ENCODE results near the gene PLCG2. TPM values are rescaled to one million over a fixed set of nuclear protein-coding genes. Genes with fewer than 3 reads are reported as not detected.
A peak's percentile ranks its signal among the peaks of the same experiment; 100 is the strongest.

Gene PLCG2
- total RNA-seq, 1 experiment from 2014 or later: 6.0 TPM

DNA sequence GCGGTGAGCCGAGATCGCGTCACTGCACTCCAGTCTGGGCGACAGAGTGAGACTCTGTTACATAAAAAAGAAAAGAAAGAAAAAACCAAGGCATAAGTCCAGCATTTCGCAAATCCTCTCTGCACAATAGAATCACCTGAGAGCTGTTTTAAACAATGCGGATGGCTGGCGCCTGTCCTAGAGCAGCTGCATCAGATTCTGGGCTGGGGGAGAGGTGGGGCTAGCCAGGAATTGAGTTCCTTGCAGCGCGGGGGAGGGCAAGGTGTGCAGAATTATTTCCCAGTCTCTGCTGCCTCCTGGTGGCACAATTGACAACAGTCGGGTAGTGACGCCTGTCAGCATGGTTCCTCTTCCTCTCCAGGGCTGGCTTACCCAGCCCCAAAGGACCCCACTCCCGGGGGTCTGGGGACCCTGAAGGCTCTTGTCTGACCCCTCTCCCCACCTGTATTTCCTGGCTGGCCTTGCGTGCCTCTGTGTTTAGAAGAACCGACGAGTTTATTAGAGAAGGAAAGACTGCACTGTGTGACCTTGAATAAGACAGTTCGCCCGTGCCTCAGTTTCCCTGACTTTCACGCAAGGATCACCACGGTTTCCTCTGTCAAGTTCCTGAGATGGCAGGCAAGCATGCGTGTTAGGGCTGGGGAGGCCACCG is 41.1 kb upstream of the PLCG2 start:
- Histone ChIP-seq H3K4me1 (ENCODE audit: insufficient read depth, low read length) (no peaks in the 10 kb centered on the region; the same call in 1 of the 2 replicates), H3K4ac (ENCODE audit: low read depth, low read length) (no peak overlapping the region), H2BK12ac (ENCODE audit: insufficient read length, low read depth, low read length) (no peak overlapping the region), H3K23me2 (ENCODE audit: insufficient read length, low read depth, low read length, poor library complexity, severe bottlenecking) (no peaks in the 10 kb centered on the region), H2BK120ac (ENCODE audit: low read depth, low read length, poor library complexity, severe bottlenecking) (no peak overlapping the region), H3K9me3 (ENCODE audit: control insufficient read depth, low read depth, low read length) (no peaks in the 10 kb centered on the region), H4K20me1 (ENCODE audit: control insufficient read depth, insufficient read depth, insufficient read length) (no peaks in the 10 kb centered on the region), H3K14ac (ENCODE audit: insufficient read depth, low read length) (no peak overlapping the region), H3K27ac (ENCODE audit: insufficient read length, low read depth, low read length) (no peak overlapping the region), H3K4me2 (ENCODE audit: insufficient read depth, insufficient read length, low read length) (no peak overlapping the region), H3K23ac (ENCODE audit: insufficient read length, low read depth, low read length) (no peak overlapping the region), H2AK5ac (ENCODE audit: insufficient read length, low read length) (no peak overlapping the region), H3K79me2 (ENCODE audit: insufficient read depth, low read length) (no peaks in the 10 kb centered on the region), H3K9ac (ENCODE audit: extremely low read depth, insufficient read length, low read length) (no peak overlapping the region), H3K56ac (ENCODE audit: insufficient read length, low read depth, low read length) (no peak overlapping the region), H2BK20ac (ENCODE audit: low read depth, low read length, poor library complexity, severe bottlenecking) (no peak overlapping the region), H3T11ph (ENCODE audit: low read length) (no peak overlapping the region), H4K91ac (ENCODE audit: insufficient read length, low read depth, low read length) (no peak overlapping the region), H2BK5ac (ENCODE audit: insufficient read length, low read length) (no peak overlapping the region), H3K27me3 (ENCODE audit: insufficient read depth, low read length) (no peaks in the 10 kb centered on the region), H4K5ac (ENCODE audit: insufficient read length, low read depth, low read length) (no peak overlapping the region), H3K79me1 (ENCODE audit: insufficient read depth, low read depth, low read length, poor library complexity, severe bottlenecking) (no peaks in the 10 kb centered on the region), H4K8ac (replicated peaks; ENCODE audit: insufficient read length, low read depth, low read length) (no peak overlapping the region), H3K18ac (ENCODE audit: insufficient read length, low read depth, low read length) (no peak overlapping the region), H2AFZ (ENCODE audit: low read length) (no peak overlapping the region), H2BK15ac (ENCODE audit: low read depth, low read length) (no peak overlapping the region)
- H3K27ac Mint-ChIP-seq: peak overlapping the region; percentile 63 to 81 (median 80); a peak in 3 of 7 replicates
- no peaks in the 10 kb centered on the region for H3K36me3 Mint-ChIP-seq (ENCODE audit: insufficient read depth in 1 of 3, low read depth in 3 of 3)
- peak; percentile 89 for DNase-seq
- no peaks in the 10 kb centered on the region for H3K9me3 Mint-ChIP-seq
- peak overlapping the region in 1 of 2 experiments; percentile 15; a peak in 1 of 5 replicates for H3K4me3 Mint-ChIP-seq
- TF ChIP-seq, protein P1, sequence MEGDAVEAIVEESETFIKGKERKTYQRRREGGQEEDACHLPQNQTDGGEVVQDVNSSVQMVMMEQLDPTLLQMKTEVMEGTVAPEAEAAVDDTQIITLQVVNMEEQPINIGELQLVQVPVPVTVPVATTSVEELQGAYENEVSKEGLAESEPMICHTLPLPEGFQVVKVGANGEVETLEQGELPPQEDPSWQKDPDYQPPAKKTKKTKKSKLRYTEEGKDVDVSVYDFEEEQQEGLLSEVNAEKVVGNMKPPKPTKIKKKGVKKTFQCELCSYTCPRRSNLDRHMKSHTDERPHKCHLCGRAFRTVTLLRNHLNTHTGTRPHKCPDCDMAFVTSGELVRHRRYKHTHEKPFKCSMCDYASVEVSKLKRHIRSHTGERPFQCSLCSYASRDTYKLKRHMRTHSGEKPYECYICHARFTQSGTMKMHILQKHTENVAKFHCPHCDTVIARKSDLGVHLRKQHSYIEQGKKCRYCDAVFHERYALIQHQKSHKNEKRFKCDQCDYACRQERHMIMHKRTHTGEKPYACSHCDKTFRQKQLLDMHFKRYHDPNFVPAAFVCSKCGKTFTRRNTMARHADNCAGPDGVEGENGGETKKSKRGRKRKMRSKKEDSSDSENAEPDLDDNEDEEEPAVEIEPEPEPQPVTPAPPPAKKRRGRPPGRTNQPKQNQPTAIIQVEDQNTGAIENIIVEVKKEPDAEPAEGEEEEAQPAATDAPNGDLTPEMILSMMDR (conservative IDR thresholded peaks at IDR 0.05): peak; percentile 94
- no CpG with 5 or more reads among the region's 22 CpGs for WGBS (ENCODE audit: extremely low coverage, insufficient read length, low lambda C conversion rate)
- H3K27me3 Mint-ChIP-seq (ENCODE audit: low read depth): peaks cover 8% of the 10 kb centered on the region
- H3K4me1 Mint-ChIP-seq: peaks cover 7 to 18% of the 10 kb centered on the region in 2 experiments
